GM12864 (cell line): ENCODE results near the gene ACTBL2.

ENCODE experiments used
- DNase-seq: peaks from one replicate; pipeline ENCODE4 v3.0.0-alpha.2; 2011; ENCODE audit warnings: low read depth
- H3K4me3 ChIP-seq: 2 replicates; pipeline ENCODE4 v1.5.1; 2011; ENCODE audit warnings: mild to moderate bottlenecking, low read depth, low read length, control low read depth
- TF ChIP-seq, protein P1 (sequence below): IDR thresholded peaks from 2 replicates; pipeline ENCODE4 v1.5.1; 2011; ENCODE audit warnings: low read depth, mild to moderate bottlenecking, moderate library complexity, low read length, control low read depth, inconsistent platforms; ENCODE audit errors: missing control alignments

ACTBL2 gene

DNA sequence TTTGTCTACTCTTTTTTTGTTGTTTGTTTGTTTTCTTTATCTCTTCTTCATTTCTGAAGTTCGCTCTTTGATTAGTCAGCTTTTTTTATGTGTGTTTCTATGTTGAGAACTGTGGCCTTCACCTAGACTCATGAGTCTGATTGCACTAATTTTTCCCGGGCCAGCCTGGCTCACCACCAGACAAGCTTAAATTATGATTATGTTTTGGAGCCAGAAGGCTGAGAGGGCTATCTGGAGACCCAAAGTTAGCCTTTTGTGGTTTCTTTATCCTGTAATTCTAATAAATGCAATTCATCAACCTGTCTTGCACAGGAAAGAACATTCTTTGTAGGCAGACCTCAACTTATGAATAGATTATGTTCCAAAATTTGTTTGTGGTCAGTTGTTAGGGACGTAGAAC is 20.8 kb upstream of the ACTBL2 start:
- no peak overlapping the region for H3K4me3 ChIP-seq
- TF ChIP-seq, protein P1, sequence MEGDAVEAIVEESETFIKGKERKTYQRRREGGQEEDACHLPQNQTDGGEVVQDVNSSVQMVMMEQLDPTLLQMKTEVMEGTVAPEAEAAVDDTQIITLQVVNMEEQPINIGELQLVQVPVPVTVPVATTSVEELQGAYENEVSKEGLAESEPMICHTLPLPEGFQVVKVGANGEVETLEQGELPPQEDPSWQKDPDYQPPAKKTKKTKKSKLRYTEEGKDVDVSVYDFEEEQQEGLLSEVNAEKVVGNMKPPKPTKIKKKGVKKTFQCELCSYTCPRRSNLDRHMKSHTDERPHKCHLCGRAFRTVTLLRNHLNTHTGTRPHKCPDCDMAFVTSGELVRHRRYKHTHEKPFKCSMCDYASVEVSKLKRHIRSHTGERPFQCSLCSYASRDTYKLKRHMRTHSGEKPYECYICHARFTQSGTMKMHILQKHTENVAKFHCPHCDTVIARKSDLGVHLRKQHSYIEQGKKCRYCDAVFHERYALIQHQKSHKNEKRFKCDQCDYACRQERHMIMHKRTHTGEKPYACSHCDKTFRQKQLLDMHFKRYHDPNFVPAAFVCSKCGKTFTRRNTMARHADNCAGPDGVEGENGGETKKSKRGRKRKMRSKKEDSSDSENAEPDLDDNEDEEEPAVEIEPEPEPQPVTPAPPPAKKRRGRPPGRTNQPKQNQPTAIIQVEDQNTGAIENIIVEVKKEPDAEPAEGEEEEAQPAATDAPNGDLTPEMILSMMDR: no peak
- DNase-seq: no peak

DNA sequence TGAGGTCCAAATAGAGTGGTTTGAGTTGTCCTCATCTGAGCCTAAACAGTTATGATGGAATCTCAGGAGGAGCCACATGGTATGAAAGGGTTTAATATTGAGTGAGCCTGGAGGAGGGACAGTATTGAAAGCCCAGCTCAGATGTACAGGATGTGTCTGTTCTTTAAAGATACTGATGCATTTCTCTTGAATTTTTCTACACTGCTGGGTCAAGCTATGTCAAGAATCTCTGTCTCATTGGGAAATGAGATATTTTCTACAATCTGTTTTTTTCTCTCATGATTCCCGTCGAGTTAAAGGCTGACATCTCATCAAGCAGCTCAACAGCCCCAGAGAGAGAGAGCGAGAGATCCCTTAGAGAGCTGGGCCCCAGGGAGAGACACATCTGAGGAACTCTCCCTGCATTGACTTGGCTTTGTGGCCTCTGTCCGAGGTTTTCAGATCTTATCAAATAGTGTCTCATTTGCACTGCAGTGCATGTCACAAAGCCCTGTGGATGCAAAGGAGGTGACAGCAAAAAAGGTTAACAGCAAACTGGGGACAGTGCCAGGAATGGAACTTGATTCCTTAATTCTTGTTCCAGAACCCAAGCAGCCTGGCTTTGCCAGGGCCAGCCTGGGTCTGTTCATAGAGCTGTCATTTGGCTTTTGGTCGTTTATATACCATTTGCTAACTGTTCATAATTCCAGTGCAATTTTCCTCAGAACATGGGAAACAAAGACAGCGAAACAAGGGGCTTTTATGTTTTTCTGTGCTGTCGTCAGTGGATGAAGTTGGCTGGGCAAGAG is 19.0 kb upstream of the ACTBL2 start:
- no peak for DNase-seq
- TF ChIP-seq, protein P1: no peak
- no peak overlapping the region for H3K4me3 ChIP-seq

GRCh38 chr5:57499262-57500050 is 16.8 kb upstream of the ACTBL2 start:
- DNase-seq: peak; percentile 10
- TF ChIP-seq, protein P1: peak; percentile 74
- peak overlapping the region; percentile 34 for H3K4me3 ChIP-seq

GRCh38 chr5:57497733-57498132 is 15.1 kb upstream of the ACTBL2 start:
- no peak overlapping the region for H3K4me3 ChIP-seq
- TF ChIP-seq, protein P1: no peak
- no peak for DNase-seq

GRCh38 chr5:57495285-57496086 is 12.9 kb upstream of the ACTBL2 start:
- TF ChIP-seq, protein P1: no peak
- no peak overlapping the region for H3K4me3 ChIP-seq
- no peak for DNase-seq

- no peak overlapping the region for H3K4me3 ChIP-seq
- TF ChIP-seq, protein P1: no peak
- DNase-seq: peak; percentile 13
These were observed 11.8 kb upstream of the ACTBL2 start for GRCh38 chr5:57494104-57495098.
